Smooth muscle cell (in vitro differentiated cells): Measurements from ENCODE around the gene NOL4L. TPM values are rescaled to one million over a fixed set of nuclear protein-coding genes. Genes with fewer than 3 reads are reported as not detected.
"Not testable (repeated sequence)": the region's sequence is repeated elsewhere in the genome, so short reads cannot be mapped to it uniquely, and the experiment has no call there.

Experiments
- DNase-seq: peaks from one replicate; lab custom pipeline; 2025; ENCODE audit not compliant: unreplicated experiment; lab: John Stamatoyannopoulos, UW
- H2AFZ ChIP-seq: fragments of 200-600 bp; sonication (generic); 2 replicates; pipeline ENCODE4 v1.6.0; 2016; ENCODE audit warnings: antibody characterized with exemption, low read depth, mild to moderate bottlenecking
- H3F3A ChIP-seq: fragments of 200-600 bp; sonication (generic); 2 replicates; pipeline ENCODE4 v1.6.0; 2017; ENCODE audit warnings: antibody characterized with exemption, low read depth
- H3K27ac ChIP-seq: fragments of 200-600 bp; sonication (generic); 2 replicates; pipeline ENCODE4 v1.5.1; 2016; ENCODE audit warnings: low read depth, mild to moderate bottlenecking
- H3K27me3 ChIP-seq: fragments of 200-600 bp; sonication (generic); 2 replicates; pipeline ENCODE4 v1.6.1; 2016; ENCODE audit warnings: low read depth, mild to moderate bottlenecking
- H3K36me3 ChIP-seq: fragments of 200-600 bp; sonication (generic); 2 replicates; pipeline ENCODE4 v1.5.1; 2016; ENCODE audit warnings: low read depth
- H3K4me1 ChIP-seq: fragments of 200-600 bp; sonication (generic); 2 replicates; pipeline ENCODE4 v1.5.1; 2016; ENCODE audit warnings: low read depth
- H3K4me2 ChIP-seq: fragments of 200-600 bp; sonication (generic); 2 replicates; pipeline ENCODE4 v1.6.0; 2016; ENCODE audit warnings: mild to moderate bottlenecking
- H3K4me3 ChIP-seq: fragments of 200-600 bp; sonication (generic); 2 replicates; pipeline ENCODE4 v1.5.1; 2016; ENCODE audit warnings: mild to moderate bottlenecking
- H3K79me2 ChIP-seq: fragments of 200-600 bp; sonication (generic); 2 replicates; pipeline ENCODE4 v1.6.0; 2016; ENCODE audit warnings: low read depth, mild to moderate bottlenecking
- H3K9ac ChIP-seq: fragments of 200-600 bp; sonication (generic); 2 replicates; pipeline ENCODE4 v1.6.0; 2016; ENCODE audit warnings: low read depth
- H3K9me3 ChIP-seq: fragments of 200-600 bp; sonication (generic); replicated peaks from 2 replicates; pipeline ENCODE4 v1.5.1; 2016; ENCODE audit warnings: low read depth
- H4K20me1 ChIP-seq: fragments of 200-600 bp; sonication (generic); 2 replicates; pipeline ENCODE4 v1.6.0; 2016; ENCODE audit warnings: low read depth
- WGBS: methylation state at CpG from one replicate; pipeline ENCODE4 v1.1.7; 2016; ENCODE audit warnings: low lambda C conversion rate; 5-methylcytosine and 5-hydroxymethylcytosine counted together
- polyA plus RNA-seq: library from polyadenylated mRNA; unstranded; fragments of >200 nt; fragmentation: Nextera tagmentation; extraction: Ambion mirVana; gene quantifications from 2 replicates; pipeline ENCODE4 v1.2.1, GENCODE V29; 2016
- total RNA-seq: library from RNA; depleted of rRNA; stranded (reverse); fragments of >200 nt; gene quantifications from 2 replicates; pipeline ENCODE4 v1.2.3, GENCODE V29; 2014
- TF ChIP-seq, protein P1 (sequence below): fragments of 200-600 bp; sonication (generic); IDR thresholded peaks from 2 replicates; pipeline ENCODE4 v1.5.1; 2017; ENCODE audit warnings: borderline replicate concordance, mild to moderate bottlenecking, antibody characterized with exemption; ENCODE audit not compliant: insufficient read depth, poor library complexity, severe bottlenecking

NOL4L gene
- total and polyA plus RNA-seq, 2 experiments from 2014 or later, result 26.0 to 26.2 TPM

DNA sequence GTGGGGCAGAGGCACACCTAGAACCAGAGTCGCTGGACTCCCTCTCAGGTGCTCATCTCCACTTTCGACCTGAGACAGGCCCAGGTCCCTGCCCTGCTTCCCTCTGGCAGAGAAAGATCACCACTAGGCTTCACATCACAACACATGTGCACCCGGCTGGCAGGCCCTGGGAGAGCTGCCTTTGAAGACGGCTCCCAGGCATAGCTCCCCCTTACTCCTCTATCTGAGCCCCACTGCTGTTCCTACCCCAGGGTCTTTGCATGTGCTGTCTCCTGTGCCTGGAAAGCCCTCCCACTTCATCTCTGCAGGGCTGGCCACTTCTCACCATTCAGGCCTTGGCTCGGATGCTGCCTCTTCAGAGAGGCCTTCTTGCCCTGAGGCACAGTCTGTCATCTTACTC, 89.2 kb downstream of the NOL4L start:
- no peaks in the 10 kb centered on the region for H3K36me3 ChIP-seq
- H3F3A ChIP-seq, result no peaks in the 10 kb centered on the region
- H3K27me3 ChIP-seq, result no peaks in the 10 kb centered on the region
- no peaks in the 10 kb centered on the region for H3K79me2 ChIP-seq
- H3K9ac ChIP-seq, result no peak overlapping the region
- WGBS, result 92% methylated on average over 5 of the region's 5 CpGs
- H2AFZ ChIP-seq, result no peak overlapping the region
- no peak overlapping the region for H3K4me3 ChIP-seq
- no peak for DNase-seq
- no peaks in the 10 kb centered on the region for H3K9me3 ChIP-seq
- no peaks in the 10 kb centered on the region for H4K20me1 ChIP-seq
- H3K4me1 ChIP-seq, result peaks cover 9% of the 10 kb centered on the region
- TF ChIP-seq, protein P1, sequence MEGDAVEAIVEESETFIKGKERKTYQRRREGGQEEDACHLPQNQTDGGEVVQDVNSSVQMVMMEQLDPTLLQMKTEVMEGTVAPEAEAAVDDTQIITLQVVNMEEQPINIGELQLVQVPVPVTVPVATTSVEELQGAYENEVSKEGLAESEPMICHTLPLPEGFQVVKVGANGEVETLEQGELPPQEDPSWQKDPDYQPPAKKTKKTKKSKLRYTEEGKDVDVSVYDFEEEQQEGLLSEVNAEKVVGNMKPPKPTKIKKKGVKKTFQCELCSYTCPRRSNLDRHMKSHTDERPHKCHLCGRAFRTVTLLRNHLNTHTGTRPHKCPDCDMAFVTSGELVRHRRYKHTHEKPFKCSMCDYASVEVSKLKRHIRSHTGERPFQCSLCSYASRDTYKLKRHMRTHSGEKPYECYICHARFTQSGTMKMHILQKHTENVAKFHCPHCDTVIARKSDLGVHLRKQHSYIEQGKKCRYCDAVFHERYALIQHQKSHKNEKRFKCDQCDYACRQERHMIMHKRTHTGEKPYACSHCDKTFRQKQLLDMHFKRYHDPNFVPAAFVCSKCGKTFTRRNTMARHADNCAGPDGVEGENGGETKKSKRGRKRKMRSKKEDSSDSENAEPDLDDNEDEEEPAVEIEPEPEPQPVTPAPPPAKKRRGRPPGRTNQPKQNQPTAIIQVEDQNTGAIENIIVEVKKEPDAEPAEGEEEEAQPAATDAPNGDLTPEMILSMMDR, result no peak
- no peak overlapping the region for H3K4me2 ChIP-seq
- no peak overlapping the region for H3K27ac ChIP-seq

DNA sequence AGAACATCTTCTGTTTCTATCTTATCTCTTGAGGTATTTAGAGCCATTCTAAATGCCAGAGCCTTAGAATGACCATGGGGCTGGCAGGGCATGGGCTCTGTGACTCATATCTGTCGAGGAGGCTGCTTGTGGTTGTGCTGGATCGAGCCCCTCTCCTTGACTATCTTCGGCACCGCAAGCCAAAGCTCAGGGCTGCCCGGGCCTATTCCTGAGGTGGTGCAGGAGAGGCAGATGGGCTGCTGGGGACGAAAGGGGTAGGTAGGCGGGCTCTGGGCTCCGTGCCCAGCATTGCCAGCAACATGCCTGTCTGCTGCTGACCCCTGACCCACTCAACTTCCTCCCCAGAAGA, 89.9 kb downstream of the NOL4L start:
- 27% methylated on average over 8 of the region's 8 CpGs for WGBS
- no peak for DNase-seq
- no peaks in the 10 kb centered on the region for H3K27me3 ChIP-seq
- no peaks in the 10 kb centered on the region for H3F3A ChIP-seq
- no peak overlapping the region for H3K4me2 ChIP-seq
- no peak overlapping the region for H3K4me3 ChIP-seq
- H3K4me1 ChIP-seq, result peaks cover 9% of the 10 kb centered on the region
- H3K79me2 ChIP-seq, result no peaks in the 10 kb centered on the region
- no peak overlapping the region for H3K27ac ChIP-seq
- H2AFZ ChIP-seq, result no peak overlapping the region
- TF ChIP-seq, protein P1, result no peak
- H3K9me3 ChIP-seq, result no peaks in the 10 kb centered on the region
- H3K9ac ChIP-seq, result no peak overlapping the region
- no peaks in the 10 kb centered on the region for H4K20me1 ChIP-seq
- no peaks in the 10 kb centered on the region for H3K36me3 ChIP-seq

DNA sequence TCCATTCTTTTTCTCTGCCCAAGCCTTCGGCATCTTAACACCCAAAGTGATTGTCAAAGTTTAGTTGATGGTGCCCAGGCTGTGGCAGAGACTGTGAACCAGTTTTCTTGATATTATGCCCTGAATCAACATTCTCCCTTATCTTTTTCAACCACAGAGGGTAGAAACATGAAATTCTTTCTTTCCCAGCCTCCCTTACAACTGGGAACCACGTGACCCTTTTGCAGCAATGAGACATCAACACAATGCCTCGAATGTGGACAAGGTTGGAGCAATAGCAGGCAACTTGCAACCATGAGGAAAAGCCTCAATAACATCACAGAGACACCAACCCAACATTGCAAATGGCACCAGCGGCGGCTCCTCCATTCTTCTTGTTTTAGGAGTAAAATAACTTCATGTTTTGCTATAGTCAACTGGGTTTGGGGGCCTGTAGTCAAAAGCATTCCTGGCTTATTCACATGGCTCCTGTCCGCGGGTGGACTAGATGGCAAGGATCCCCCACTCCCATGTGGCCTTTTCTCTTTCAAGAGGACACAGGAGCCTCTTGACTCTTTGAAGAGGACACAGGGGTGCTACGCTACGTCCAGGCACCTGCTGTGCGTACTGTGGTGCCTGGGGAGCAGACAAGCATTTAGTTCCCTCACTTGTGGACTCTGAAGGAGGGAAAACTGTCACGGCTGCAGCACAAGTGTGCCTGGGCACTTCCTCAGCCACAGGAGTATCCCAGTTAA, 90.5 kb downstream of the NOL4L start:
- Histone ChIP-seq H4K20me1 (no peaks in the 10 kb centered on the region), H3K36me3 (no peaks in the 10 kb centered on the region), H3K27ac (no peak overlapping the region), H3F3A (no peaks in the 10 kb centered on the region), H3K27me3 (no peaks in the 10 kb centered on the region), H3K4me3 (no peak overlapping the region), H3K9me3 (no peaks in the 10 kb centered on the region), H3K4me2 (no peak overlapping the region), H3K79me2 (no peaks in the 10 kb centered on the region), H3K9ac (no peak overlapping the region), H2AFZ (no peak overlapping the region), H3K4me1 (peaks cover 9% of the 10 kb centered on the region)
- TF ChIP-seq, protein P1, result no peak
- WGBS, result 76% methylated on average over 11 of the region's 11 CpGs
- DNase-seq, result no peak

- no peak overlapping the region for H3K9ac ChIP-seq
- no peak overlapping the region for H2AFZ ChIP-seq
- WGBS, result 98% methylated on average over 10 of the region's 10 CpGs
- H3K27ac ChIP-seq, result no peak overlapping the region
- TF ChIP-seq, protein P1, result no peak
- H3K27me3 ChIP-seq, result no peaks in the 10 kb centered on the region
- no peak overlapping the region for H3K4me2 ChIP-seq
- no peaks in the 10 kb centered on the region for H3K79me2 ChIP-seq
- H4K20me1 ChIP-seq, result no peaks in the 10 kb centered on the region
- no peaks in the 10 kb centered on the region for H3F3A ChIP-seq
- H3K9me3 ChIP-seq, result no peaks in the 10 kb centered on the region
- no peak overlapping the region for H3K4me3 ChIP-seq
- no peaks in the 10 kb centered on the region for H3K36me3 ChIP-seq
- no peak for DNase-seq
- peaks cover 9% of the 10 kb centered on the region for H3K4me1 ChIP-seq
These were observed 91.8 kb downstream of the NOL4L start for GRCh38 chr20:32493356-32493755.

DNA sequence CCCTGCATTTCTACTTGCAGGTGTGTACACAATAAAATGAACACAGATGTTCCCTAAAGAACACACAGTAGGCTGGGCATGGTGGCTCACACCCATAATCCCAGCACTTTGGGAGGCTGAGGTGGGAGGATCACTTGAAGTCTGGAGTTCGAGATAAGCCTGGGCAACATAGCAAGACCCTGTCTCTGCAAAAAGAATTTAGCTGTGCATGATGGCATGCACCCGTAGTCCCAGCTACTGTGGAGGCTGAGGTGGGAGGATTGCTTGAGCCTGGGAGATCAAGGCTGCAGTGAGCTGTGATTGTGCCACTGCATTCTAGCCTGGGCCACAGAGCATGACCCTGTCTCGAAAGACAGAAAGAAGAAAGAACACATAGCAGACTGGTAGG, 93.4 kb downstream of the NOL4L start:
- H3K4me3 ChIP-seq, H3K27me3 ChIP-seq, H3K27ac ChIP-seq, H2AFZ ChIP-seq, H3K4me1 ChIP-seq, H3K36me3 ChIP-seq, H4K20me1 ChIP-seq, H3K4me2 ChIP-seq, H3K9ac ChIP-seq, H3F3A ChIP-seq, H3K79me2 ChIP-seq, H3K9me3 ChIP-seq, DNase-seq: not testable (repeated sequence)
- 99% methylated on average over 3 of the region's 3 CpGs for WGBS
